Suppressor macrophage (primary cell): Measurements from ENCODE around the gene SSX4B.
"Not testable (repeated sequence)": the region's sequence is repeated elsewhere in the genome, so short reads cannot be mapped to it uniquely, and the experiment has no call there.

Experiments used
- DNase-seq, 4 experiments: peaks; one replicate each; pipeline ENCODE4 v3.0.0-alpha.2; 2020 to 2022
- total RNA-seq, 17 experiments: gene quantifications; one replicate each; lab custom pipeline; 2026; ENCODE audit warnings: mixed read lengths in 6 of 17, inconsistent platforms in 3 of 17; lab: John Stamatoyannopoulos, UW

SSX4B gene, protein sequence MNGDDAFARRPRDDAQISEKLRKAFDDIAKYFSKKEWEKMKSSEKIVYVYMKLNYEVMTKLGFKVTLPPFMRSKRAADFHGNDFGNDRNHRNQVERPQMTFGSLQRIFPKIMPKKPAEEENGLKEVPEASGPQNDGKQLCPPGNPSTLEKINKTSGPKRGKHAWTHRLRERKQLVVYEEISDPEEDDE
- total RNA-seq, result 0 to 0.11 (median 0) reads per million in 17 experiments

DNA sequence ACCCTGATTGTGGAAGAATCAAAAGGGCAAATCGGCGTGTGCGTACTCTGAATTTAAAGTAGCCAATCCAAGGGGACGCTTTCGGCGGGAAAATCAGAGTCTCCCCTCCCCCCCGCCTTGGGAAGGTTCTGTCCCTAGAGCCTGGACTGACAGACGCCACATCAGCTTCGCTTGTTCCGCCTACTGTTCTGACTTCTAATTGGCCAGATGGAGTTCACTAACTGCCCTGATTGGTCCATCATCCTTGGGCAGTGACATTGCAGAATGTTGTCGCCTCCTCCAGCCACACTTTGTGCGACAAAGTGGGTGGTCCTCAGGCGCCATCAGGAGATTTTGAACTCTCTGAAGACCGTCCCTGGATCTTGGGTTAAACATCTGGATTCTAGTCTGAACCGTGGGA, at the start of gene SSX4B:
Gene SSX4B, minus strand, starts transcription at position 101 of the 400 bp plus-strand sequence. CDS start 588 bp downstream, outside the sequence.
- DNase-seq, result not testable (repeated sequence)

DNA sequence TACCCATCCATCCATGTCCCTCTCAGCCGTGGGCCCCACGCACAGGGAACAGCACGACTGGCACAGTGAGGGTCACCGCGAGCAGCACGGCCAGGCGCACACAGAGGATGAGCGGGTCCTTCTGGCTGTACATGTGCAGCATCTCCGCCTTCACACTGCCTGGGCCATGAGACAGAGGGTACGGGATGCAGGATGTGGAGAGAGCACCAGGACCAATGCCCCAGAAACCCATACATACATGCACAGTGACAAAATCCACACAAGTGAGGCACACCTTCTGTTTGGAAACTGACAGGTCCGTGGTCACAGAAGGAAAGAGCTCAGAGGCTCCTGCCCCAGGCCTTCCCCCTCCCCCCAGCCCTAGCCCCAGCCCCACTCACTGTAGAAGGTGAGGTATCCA, 48.8 kb upstream of the SSX4B start:
- no peak for DNase-seq

DNA sequence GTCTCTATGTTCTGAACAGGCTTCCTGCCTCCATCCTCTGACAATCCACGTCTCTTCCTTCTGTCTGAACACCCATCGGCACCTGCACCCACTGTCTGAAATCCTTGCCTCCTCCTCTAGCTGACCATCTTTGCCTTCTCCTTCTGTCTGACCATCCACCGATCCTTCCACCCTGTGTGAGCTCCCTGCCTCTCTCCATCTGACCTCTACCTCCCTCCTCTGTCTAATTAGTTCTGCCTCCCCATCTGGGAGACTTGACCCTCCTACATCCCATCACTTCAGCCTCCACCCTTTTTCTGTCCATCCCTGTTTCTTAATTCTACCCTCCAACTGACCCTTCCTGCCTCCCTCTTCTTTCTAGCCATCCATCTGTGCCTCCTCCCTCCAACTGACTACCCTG, 48.3 kb upstream of the SSX4B start:
- DNase-seq, result no peak

DNA sequence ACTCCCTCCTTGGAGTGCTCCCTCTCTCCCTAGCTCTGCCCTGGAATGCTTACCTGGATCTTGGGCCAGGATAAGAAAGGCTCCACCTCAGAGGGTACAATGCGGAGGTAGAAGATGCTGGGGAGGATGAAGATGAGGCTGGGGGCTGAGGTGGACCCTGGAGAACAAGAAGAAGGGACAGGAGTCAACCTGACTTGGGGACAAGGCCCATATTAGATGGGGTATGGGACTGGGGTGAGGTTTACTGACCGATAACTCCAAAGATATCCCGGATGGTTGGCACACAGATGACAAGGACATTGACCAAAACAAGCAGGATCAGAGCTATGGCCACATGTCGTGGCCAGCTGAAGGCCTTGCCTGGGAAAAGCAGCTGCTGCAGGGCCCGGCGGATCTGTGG, 47.7 kb upstream of the SSX4B start:
- no peak for DNase-seq

DNA sequence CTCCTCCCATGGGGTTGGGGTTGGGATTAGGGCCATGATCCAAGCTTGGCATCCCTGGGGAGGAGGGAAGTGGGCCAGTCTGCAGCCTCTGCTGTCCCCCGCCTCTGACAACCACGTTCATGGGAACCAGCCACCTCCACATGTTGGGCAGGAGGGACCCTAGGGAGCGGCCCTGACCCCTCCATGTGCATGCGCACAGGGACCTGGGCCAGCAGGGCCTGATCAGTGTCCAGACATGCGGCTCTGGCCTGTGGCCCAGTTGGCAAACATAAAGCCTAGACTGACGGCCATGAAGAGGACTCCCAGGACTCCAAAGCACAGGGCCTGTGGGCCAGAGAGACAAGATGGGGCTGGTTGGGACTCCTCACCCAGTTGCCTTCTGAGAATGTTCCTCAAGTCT, 47.0 kb upstream of the SSX4B start:
- no peak for DNase-seq

DNA sequence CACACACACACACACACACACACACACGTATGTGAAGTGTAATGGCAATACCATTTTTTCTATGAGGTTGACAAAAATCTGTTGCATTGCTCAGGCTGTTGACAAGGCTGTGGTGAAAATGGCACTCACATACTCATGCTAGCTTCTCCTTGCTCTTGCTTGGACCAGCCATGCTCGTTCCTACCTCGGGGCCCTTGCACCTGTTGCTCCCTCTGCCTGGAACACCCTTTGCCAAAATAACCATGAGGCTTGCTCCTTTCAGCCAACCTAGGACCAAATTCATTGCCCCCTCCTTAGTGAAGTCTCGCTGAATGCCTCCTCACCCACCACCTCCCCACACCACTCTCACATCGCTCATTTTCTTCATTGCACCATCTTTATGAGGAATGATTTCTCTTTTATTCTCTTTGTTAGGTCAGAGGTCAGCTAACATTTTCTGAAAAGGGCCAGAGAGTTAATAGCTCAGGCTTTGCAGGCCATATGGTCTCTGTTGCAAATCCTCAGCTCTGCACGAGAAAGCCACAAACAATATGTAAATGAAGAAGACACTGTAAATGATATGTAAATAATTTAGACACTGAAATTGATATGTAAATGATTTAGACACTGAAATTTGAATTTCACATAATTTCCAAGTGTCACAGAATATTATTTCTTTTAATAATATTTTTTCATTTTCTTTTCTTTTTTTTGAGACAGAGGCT, 45.0 kb upstream of the SSX4B start:
- DNase-seq, result no peak

DNA sequence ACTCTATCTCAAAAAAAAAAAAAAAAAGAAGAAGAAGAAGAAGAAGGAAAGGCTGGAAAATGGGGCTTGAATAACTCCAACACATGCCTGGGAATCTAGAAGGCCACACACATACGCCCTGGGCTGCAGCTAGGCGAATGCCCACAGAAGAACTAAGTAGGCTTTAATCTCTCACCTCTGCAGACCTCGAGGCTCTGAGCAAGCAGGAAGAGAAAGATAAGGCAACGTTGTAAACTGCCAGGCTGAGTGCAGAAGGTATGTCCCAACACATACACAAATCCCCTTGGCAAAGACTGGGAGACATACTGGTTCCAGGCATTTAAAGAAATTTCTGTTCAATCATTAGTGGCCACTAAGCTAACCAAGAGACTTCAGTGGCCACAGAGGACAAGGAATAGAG, 39.9 kb upstream of the SSX4B start:
- DNase-seq, result no peak

DNA sequence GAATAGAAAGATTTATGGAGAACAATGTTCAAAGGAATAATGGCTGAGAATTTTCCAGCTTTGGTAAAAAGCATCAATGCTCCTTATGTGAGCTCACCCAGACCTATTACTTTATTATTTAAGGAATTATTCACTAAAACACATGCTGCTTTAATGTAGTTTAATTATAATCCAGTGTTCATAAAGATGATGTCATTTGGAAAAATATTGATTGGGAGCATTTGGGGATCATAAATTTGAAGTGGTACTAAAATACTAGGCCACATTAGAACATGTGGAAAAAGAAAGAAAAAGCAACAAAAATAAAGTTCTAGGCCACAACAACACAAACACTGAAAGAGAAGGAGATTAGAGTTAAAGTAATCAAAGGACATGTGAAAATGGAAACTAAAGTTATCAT, 38.3 kb upstream of the SSX4B start:
- no peak for DNase-seq

DNA sequence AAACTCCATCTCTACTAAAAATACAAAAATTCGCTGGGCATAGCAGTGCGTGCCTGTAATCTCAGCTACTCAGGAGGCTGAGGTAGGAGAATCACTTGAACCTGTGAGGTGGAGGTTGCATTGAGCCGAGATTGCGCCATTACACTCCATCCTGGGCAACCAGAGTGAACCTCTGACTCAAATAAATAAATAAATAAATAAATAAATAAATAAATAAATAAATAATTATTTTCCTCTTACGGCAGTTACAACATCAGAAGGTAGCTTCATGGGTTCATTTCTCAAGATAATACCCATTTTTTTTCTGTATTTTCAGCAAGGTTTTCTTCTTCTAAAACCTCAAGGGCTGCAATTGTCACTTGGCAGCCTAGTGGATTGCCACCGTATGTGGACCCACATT, 35.4 kb upstream of the SSX4B start:
- not testable (repeated sequence) for DNase-seq

DNA sequence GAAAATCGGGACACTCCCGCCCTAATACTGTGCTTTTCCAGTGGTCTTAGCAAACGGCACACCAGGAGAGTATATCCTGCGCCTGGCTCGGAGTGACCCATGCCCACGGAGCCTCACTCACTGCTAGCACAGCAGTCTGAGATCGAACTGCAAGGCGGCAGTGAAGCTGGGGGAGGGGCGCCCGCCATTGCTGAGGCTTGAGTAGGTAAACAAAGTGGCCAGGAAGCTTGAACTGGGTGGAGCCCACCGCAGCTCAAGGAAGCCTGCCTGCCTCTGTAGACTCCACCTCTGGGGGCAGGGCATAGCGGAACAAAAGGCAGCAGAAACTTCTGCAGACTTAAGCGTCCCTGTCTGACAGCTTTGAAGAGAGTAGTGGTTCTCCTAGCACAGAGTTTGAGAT, 22.0 kb upstream of the SSX4B start:
- DNase-seq, result not testable (repeated sequence)

DNA sequence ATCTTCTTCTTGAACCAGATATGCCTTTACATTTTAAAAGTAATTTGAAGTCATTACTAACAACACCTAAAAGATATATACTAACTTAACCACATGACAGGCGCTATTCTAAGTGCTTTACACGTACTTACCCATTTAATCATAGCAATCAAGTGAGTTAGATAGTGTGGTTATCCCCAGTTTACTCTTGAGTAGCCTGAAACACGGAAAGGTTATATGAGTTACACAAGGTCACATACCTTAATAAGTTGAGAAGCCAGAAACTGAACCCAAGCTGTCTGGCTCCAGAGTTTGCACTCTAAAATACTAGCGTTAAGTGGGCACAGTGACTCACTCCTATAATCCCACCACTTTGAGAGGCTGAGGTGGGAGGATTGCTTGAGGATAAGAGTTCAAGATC, 18.4 kb upstream of the SSX4B start:
- not testable (repeated sequence) for DNase-seq

DNA sequence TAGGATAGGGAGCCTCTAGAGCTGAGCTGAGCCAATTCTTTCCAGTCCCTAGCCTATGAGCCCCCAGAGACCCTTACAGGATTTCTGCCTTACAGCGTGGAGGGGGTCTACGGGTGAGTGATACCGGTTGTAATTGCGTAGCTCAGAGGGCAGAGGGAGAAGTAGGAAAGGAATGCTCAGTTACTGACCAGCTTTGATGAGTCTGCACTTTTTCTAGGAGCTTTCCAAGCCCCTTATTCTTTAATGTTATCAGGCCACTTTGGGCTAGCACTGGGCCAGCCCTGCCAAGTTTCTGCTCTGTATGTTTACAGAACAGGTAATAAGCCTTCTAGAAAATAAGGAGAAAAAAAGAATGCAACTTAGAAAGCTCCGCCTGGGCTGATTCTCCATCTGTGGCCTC, 17.8 kb upstream of the SSX4B start:
- DNase-seq, result not testable (repeated sequence)

DNA sequence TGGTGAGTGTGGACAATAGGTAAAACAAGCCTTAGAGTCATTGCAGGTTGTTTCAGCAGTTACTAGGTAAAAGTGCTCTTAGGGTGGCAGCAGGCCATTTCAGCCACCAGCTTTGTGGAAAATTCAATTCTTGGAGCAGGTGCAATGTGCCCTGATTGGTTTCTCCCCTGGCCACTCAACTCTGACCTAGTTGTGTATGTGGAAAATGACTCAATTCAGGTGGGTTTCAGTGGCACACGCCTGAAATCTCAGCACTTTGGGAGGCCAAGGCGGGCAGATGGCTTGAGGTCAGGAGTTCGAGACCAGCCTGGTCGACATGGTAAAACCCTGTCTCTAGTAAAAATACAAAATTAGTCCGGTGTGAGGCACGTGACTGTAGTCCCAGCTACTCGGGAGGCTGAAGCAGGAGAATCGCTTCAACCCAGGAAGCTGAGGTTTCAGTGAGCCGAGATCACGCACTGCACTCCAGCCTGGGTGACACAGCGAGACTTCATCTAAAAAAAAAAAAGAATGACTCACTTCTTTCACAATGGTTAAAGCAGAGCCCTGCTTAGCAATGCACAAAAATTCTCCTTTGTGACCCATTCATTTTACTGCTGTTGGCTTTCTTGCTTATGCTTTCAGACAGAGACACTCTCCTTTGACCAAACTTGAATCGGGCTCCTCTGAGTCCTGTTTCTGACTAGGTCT, 15.4 kb upstream of the SSX4B start:
- DNase-seq, result not testable (repeated sequence)

DNA sequence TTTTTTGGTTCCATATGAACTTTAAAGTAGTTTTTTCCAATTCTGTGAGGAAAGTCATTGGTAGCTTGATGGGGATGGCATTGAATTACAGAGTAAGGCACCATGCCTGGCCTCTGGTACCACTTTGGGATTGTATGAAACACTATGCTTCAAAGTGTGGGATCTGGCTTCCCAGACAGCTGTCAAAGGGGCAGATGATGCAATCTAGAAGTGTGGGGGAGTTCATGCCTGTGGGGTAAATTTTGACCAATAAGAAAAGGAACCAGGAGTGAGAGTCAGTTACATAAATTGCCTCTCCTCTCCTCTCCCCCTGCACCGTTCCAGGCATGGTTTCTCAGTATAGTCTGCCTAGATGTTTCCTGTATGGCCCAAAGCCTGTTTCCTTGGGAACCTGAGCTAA, 13.9 kb downstream of the SSX4B start:
- peak in 2 of 4 experiments; percentile 0 for DNase-seq

DNA sequence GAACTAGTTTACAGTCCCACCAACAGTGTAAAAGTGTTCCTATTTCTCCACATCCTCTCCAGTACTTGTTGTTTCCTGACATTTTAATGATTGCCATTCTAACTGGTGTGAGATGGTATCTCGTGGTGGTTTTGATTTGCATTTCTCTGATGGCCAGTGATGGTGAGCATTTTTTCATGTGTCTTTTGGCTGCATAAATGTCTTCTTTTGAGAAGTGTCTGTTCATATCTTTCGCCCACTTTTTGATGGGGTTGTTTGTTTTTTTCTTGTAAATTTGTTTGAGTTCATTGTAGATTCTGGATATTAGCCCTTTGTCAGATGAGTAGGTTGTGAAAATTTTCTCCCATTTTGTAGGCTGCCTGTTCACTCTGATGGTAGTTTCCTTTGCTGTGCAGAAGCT, 14.8 kb downstream of the SSX4B start:
- DNase-seq, result not testable (repeated sequence)

DNA sequence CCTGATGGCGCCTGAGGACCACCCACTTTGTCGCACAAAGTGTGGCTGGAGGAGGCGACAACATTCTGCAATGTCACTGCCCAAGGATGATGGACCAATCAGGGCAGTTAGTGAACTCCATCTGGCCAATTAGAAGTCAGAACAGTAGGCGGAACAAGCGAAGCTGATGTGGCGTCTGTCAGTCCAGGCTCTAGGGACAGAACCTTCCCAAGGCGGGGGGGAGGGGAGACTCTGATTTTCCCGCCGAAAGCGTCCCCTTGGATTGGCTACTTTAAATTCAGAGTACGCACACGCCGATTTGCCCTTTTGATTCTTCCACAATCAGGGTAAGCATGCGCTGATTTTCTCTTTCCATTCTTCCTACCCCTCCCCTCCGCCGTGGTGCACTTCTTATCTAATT, 28.5 kb downstream of the SSX4B start, which contains the start of gene SSX4:
Gene SSX4, plus strand, starts transcription at position 301 of the 400 bp plus-strand sequence. CDS start 515 bp downstream, outside the sequence.
- not testable (repeated sequence) for DNase-seq

DNA sequence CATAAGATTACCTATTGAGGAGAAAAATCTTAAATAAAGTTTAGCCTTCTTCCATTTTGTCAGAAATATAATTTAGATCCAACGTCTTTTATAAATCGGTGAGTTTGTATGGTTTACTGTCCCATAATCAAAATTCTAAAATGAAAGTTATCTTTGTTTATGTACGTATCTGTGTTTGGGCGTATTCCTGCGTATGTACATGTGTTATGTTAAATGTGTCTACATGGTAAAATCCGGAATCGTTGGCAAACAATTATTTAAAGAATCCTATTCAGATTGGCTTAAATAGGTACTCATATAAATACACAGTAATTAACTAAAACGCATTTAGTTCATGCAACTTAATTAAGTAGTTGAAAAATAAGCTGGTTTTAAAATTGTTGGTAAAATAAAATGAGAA, 41.4 kb downstream of the SSX4B start:
- DNase-seq, result not testable (repeated sequence)

DNA sequence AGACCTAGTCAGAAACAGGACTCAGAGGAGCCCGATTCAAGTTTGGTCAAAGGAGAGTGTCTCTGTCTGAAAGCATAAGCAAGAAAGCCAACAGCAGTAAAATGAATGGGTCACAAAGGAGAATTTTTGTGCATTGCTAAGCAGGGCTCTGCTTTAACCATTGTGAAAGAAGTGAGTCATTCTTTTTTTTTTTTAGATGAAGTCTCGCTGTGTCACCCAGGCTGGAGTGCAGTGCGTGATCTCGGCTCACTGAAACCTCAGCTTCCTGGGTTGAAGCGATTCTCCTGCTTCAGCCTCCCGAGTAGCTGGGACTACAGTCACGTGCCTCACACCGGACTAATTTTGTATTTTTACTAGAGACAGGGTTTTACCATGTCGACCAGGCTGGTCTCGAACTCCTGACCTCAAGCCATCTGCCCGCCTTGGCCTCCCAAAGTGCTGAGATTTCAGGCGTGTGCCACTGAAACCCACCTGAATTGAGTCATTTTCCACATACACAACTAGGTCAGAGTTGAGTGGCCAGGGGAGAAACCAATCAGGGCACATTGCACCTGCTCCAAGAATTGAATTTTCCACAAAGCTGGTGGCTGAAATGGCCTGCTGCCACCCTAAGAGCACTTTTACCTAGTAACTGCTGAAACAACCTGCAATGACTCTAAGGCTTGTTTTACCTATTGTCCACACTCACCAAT, 43.9 kb downstream of the SSX4B start:
- not testable (repeated sequence) for DNase-seq

DNA sequence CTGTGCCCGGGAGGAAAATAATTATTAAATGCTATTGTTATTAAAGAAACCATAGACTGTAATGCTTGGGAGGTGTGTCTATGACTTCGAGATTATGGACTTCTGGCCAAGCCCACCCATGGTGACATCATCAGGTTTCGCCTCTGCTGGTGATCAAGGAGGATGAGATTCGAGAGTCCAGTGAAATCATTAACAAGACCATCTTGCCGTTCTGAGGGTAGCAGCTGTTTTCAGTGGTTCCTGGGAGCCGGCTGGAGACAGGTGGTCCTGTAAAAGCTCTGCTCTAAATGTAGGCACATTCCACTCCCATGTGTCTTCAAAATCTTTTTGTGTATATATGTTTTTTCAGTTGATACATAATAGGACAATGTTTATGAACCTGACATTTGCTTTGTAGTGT, 52.5 kb downstream of the SSX4B start:
- DNase-seq, result not testable (repeated sequence)

DNA sequence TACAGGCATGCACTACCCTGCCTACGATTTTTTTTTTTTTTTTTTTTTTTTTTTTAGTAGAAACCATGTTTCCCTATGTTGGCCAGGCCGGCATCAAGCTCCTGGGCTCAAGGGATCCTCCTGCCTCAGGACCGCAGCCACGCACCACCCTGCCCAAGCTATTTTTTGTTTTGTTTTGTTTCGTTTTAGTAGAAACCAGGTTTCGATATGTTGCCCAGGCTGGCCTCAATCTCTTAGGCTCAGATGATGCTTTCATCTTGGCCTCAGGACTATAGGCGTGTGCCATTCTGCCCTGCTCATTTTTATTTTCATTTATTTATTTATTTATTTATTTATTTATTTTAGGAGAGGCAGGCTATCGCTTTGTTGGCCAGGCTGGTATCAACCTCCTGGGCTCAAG, 54.1 kb downstream of the SSX4B start:
- no peak for DNase-seq

DNA sequence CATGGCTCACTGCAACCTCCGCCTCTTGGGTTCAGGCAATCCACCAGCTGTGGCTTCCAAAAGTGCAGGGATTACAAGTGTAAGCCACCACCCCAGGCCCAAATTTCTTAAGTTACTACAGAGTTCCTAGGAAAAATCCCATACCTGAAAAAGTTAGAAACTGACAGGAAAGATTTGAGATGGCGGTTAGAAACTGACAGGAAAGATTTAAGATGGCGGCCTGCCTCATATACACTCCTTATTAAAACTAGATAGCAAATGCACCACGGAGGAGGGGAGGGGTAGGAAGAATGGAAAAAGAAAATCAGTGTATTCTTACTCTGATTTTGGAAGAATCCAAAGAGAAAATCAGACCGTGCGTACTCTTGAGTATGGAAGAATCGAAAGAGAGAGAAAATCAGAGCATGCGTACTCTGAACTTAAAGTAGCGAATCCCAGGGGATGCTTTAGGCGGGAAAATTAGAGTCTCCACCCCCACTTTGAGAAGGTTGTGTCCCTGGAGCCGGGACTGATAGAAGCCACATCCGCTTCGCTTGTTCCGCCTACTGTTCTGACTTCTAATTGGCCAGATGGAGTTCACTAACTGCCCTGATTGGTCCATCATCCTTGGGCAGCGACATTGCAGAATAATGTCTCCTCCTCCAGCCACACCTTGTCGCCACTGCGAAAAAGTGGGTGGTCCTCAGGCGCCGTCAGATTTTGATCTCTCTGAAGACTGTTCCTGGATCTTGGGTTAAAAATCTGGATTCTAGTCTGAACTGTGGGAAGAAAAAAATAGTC, 55.3 kb downstream of the SSX4B start, which contains the start of gene SSX3:
Gene SSX3, minus strand, starts transcription at position 389 of the 780 bp plus-strand sequence. CDS start 1,454 bp downstream, outside the sequence.
- not testable (repeated sequence) for DNase-seq
